SU-DHL-6 (cell line): Measurements from ENCODE around the gene DOCK1.

ENCODE experiments used
- H2AFZ ChIP-seq: fragments of 200-600 bp; sonication (generic); 2 replicates; pipeline ENCODE4 v1.6.1; 2014; ENCODE audit warnings: low read depth, mild to moderate bottlenecking, moderate library complexity, mixed read lengths, antibody characterized with exemption, low read length; ENCODE audit not compliant: severe bottlenecking
- H3F3A ChIP-seq: fragments of 200-600 bp; shearing (Covaris generic); 2 replicates; pipeline ENCODE4 v1.6.0; 2016; ENCODE audit warnings: antibody characterized with exemption, mild to moderate bottlenecking; ENCODE audit not compliant: insufficient read depth
- H3K27ac ChIP-seq: fragments of 200-600 bp; sonication (generic); 2 replicates; pipeline ENCODE4 v1.5.1; 2016; ENCODE audit warnings: low read depth, mild to moderate bottlenecking, low read length, moderate library complexity, mixed read lengths
- H3K27me3 ChIP-seq: fragments of 200-600 bp; sonication (generic), shearing (Covaris generic); 2 replicates; pipeline ENCODE4 v1.6.0; 2014; ENCODE audit warnings: mild to moderate bottlenecking, low read length
- H3K36me3 ChIP-seq: fragments of 200-600 bp; sonication (generic); 2 replicates; pipeline ENCODE4 v1.6.1; 2014; ENCODE audit warnings: mild to moderate bottlenecking, low read length, mixed read lengths
- H3K4me2 ChIP-seq: fragments of 300-600, 200-600 bp; shearing (Covaris generic), sonication (generic); 2 replicates; pipeline ENCODE4 v1.6.0; 2014; ENCODE audit warnings: low read length, low read depth, mild to moderate bottlenecking; ENCODE audit not compliant: poor library complexity, severe bottlenecking
- H3K4me3 ChIP-seq: fragments of 200-600 bp; sonication (generic); 2 replicates; pipeline ENCODE4 v1.5.1; 2014; ENCODE audit warnings: antibody characterized with exemption, low read length, mild to moderate bottlenecking, mixed read lengths; ENCODE audit not compliant: insufficient read depth, poor library complexity, severe bottlenecking
- H3K79me2 ChIP-seq: fragments of 200-600 bp; sonication (generic); 2 replicates; pipeline ENCODE4 v1.6.1; 2014; ENCODE audit warnings: mild to moderate bottlenecking, low read length, moderate library complexity; ENCODE audit not compliant: insufficient read depth
- H3K9ac ChIP-seq: fragments of 200-600 bp; sonication (generic); 2 replicates; pipeline ENCODE4 v1.7.0; 2014; ENCODE audit warnings: mild to moderate bottlenecking, low read length
- H3K9me2 ChIP-seq: fragments of 200-600 bp; sonication (generic); replicated peaks from 2 replicates; pipeline ENCODE4 v1.6.1; 2014; ENCODE audit warnings: low read length; ENCODE audit not compliant: insufficient read depth
- H3K9me3 ChIP-seq: fragments of 200-600 bp; sonication (generic); 2 replicates; pipeline ENCODE4 v1.6.1; 2014; ENCODE audit warnings: low read length, mixed read lengths; ENCODE audit not compliant: insufficient read depth
- H4K20me1 ChIP-seq: fragments of 200-600 bp; sonication (generic); 2 replicates; pipeline ENCODE4 v1.6.1; 2014; ENCODE audit warnings: low read depth, mild to moderate bottlenecking, antibody characterized with exemption, low read length, moderate library complexity, mixed read lengths
- CTCF ChIP-seq: fragments of 200-600 bp; sonication (generic); IDR thresholded peaks from one replicate; pipeline ENCODE4 v1.5.1; 2017; ENCODE audit warnings: antibody characterized with exemption, mild to moderate bottlenecking, low read length, moderate library complexity; ENCODE audit not compliant: insufficient read depth, poor library complexity, severe bottlenecking
- EZH2phosphoT487 ChIP-seq: fragments of 200-600 bp; sonication (generic), shearing (Covaris generic); conservative IDR thresholded peaks from 2 replicates; pipeline ENCODE4 v1.6.1; 2018; ENCODE audit warnings: mild to moderate bottlenecking, antibody characterized with exemption, low read length, moderate library complexity, mixed read lengths

DOCK1 gene

GRCh38 chr10:127203067-127203466 is 297.8 kb downstream of the DOCK1 start:
- no peak for TF ChIP-seq CTCF
- Histone ChIP-seq H3K4me2 (no peak overlapping the region), H4K20me1 (no peaks in the 10 kb centered on the region), H3K9me3 (no peaks in the 10 kb centered on the region), H3K4me3 (no peak overlapping the region), H3K27me3 (no peaks in the 10 kb centered on the region), H3K36me3 (no peaks in the 10 kb centered on the region), H3F3A (no peaks in the 10 kb centered on the region), H3K27ac (no peak overlapping the region), H3K79me2 (no peaks in the 10 kb centered on the region), H3K9me2 (no peaks in the 10 kb centered on the region), H2AFZ (no peak overlapping the region), H3K9ac (no peak overlapping the region)

- H3K9me2 ChIP-seq = no peaks in the 10 kb centered on the region
- TF ChIP-seq CTCF (no peak), EZH2phosphoT487 (no peak)
- H3K27ac ChIP-seq = no peak overlapping the region
- no peak overlapping the region for H2AFZ ChIP-seq
- H3K79me2 ChIP-seq = no peaks in the 10 kb centered on the region
- H3K36me3 ChIP-seq = no peaks in the 10 kb centered on the region
- H3K4me3 ChIP-seq = no peak overlapping the region
- H3F3A ChIP-seq = no peaks in the 10 kb centered on the region
- H3K27me3 ChIP-seq = no peaks in the 10 kb centered on the region
- H3K4me2 ChIP-seq = no peak overlapping the region
- H3K9me3 ChIP-seq = no peaks in the 10 kb centered on the region
- H3K9ac ChIP-seq = no peak overlapping the region
- no peaks in the 10 kb centered on the region for H4K20me1 ChIP-seq
These were observed 301.9 kb downstream of the DOCK1 start for GRCh38 chr10:127207081-127207480.

- H2AFZ ChIP-seq = no peak overlapping the region
- H3K9ac ChIP-seq = no peak overlapping the region
- TF ChIP-seq EZH2phosphoT487 = no peak
- TF ChIP-seq CTCF = no peak
- no peaks in the 10 kb centered on the region for H3K9me3 ChIP-seq
- no peaks in the 10 kb centered on the region for H3K9me2 ChIP-seq
- no peaks in the 10 kb centered on the region for H3K79me2 ChIP-seq
- no peaks in the 10 kb centered on the region for H3K36me3 ChIP-seq
- no peak overlapping the region for H3K4me3 ChIP-seq
- no peak overlapping the region for H3K4me2 ChIP-seq
- H3F3A ChIP-seq = no peaks in the 10 kb centered on the region
- H3K27me3 ChIP-seq = no peaks in the 10 kb centered on the region
- H4K20me1 ChIP-seq = no peaks in the 10 kb centered on the region
- H3K27ac ChIP-seq = no peak overlapping the region
These were observed 305.8 kb downstream of the DOCK1 start for GRCh38 chr10:127210936-127211466.
